Epithelial cell of prostate (primary cell): Measurements from ENCODE around the gene IGFBP7.

Experiments used
- DNase-seq: peaks from one replicate; pipeline ENCODE4 v3.0.0-alpha.2; 2011; ENCODE audit warnings: low read depth, low spot score
- H3K27ac ChIP-seq: fragments of 450-650 bp; 2 replicates; pipeline ENCODE4 v1.5.1; 2017; ENCODE audit warnings: mild to moderate bottlenecking

The IGFBP7 gene

GRCh38 chr4:56986192-56986591 lies 124.0 kb downstream of the IGFBP7 start:
- no peak for DNase-seq
- no peak overlapping the region for H3K27ac ChIP-seq

- H3K27ac ChIP-seq = no peak overlapping the region
- DNase-seq = no peak
Observed at GRCh38 chr4:56981795-56982201, 128.4 kb downstream of the IGFBP7 start.
